Stimulated activated naive CD4-positive, alpha-beta T cell treated with Interleukin-2 at 50 U/mL for 16 hours (primary cell): ENCODE measurements around the gene MAN2A2.

ENCODE experiments used
- DNase-seq: peaks from one replicate; lab custom pipeline; 2025; lab: John Stamatoyannopoulos, UW

The MAN2A2 gene

GRCh38 chr15:90946941-90947576 is 44.0 kb downstream of the MAN2A2 start:
- DNase-seq: no peak

DNA sequence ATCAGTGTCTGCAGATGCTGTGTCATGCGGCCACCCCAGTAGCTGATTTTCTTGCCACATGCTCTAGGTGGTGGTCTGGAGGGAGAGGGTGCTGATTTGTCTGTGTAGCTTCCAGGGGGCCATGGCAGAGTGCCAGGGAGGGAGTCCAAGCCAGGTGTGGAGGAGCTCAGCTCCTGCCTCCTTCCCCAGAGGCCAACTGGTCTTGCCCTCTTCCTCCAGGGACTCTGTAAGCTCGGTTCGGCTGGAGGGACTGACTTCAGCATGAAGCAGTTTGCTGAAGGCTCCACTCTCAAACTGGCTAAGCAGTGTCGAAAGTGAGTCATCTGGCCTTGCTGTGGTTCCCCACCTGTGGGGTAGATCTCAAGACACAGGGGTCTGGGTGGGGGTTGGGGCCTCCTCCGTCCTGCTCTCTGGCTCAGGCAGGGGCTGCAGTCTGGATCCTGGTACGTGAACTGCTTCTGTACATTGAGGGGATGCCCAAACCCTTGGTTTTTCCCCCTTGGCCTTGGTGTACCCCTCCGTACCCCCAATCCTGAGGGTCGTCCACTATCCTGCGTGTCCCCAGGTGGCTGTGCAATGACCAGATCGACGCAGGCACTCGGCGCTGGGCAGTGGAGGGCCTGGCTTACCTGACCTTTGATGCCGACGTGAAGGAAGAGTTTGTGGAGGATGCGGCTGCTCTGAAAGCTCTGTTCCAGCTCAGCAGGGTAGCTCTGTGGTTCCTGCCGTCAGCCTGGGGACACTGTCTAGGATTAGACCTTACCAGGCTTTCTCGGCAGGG is 44.7 kb downstream of the MAN2A2 start:
- DNase-seq: no peak

DNA sequence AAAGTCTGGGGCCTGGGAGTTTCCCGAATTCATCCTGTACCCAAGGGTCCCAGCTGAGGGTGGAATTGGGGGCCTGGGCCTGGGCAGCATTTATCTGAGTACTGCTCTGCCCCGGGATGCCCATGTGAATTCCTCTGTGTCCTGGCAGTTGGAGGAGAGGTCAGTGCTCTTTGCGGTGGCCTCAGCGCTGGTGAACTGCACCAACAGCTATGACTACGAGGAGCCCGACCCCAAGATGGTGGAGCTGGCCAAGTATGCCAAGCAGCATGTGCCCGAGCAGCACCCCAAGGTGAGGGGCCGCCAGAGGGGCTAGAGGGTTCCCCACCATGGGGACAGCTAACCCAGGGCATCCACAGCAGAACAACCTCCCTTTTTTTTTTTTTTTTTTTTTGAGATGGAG is 45.4 kb downstream of the MAN2A2 start:
- DNase-seq: no peak

- DNase-seq: no peak
Observed at GRCh38 chr15:90949979-90950675, 47.0 kb downstream of the MAN2A2 start.

DNA sequence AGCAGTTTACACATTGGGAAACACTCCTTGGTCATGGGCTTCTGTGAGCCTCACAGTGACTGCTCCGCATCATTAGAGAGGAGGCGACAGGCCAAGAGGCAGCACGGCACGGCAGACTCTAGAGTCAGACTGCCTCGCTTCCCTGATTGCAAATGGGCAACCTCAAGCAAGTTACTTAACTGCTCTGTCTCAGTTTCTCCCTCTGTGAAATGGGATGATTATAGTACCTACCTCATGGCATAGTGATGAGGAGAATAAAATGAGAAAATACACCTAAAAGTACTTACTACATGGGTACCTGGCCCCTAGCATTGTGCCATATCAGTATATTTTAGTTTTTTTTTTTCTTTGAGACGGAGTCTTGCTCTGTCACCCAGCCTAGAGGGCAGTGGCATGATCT is 47.6 kb downstream of the MAN2A2 start:
- DNase-seq: no peak

DNA sequence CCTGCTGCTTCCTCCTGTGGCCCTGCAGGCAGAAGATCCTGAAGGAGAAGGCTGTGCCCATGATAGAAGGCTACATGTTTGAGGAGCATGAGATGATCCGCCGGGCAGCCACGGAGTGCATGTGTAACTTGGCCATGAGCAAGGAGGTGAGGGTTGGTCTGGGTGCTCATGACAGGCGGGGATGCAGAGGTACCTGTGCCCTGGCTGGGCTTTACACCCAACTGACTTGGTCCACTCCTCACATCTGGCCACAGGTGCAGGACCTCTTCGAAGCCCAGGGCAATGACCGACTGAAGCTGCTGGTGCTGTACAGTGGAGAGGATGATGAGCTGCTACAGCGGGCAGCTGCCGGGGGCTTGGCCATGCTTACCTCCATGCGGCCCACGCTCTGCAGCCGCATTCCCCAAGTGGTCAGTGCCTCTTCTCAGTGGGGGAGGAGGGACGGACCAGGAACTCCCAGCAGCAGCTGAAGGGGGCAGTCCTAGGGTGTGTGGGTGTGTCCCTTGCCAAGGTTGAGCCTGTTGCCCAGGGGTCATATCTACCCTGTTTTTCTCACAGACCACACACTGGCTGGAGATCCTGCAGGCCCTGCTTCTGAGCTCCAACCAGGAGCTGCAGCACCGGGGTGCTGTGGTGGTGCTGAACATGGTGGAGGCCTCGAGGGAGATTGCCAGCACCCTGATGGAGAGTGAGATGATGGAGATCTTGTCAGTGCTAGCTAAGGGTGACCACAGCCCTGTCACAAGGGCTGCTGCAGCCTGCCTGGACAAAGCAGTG is 50.0 kb downstream of the MAN2A2 start:
- no peak for DNase-seq

- DNase-seq: no peak
Observed at GRCh38 chr15:90953947-90954711, 51.0 kb downstream of the MAN2A2 start.

GRCh38 chr15:90954712-90955623 is 51.9 kb downstream of the MAN2A2 start, which contains the start of gene RCCD1:
RCCD1 (plus strand) TSS chr15:90954884; CDS start chr15:90956735, 1,851 bp downstream.
- peak; percentile 87 for DNase-seq

GRCh38 chr15:90955624-90956273 is 52.6 kb downstream of the MAN2A2 start:
- DNase-seq: no peak

DNA sequence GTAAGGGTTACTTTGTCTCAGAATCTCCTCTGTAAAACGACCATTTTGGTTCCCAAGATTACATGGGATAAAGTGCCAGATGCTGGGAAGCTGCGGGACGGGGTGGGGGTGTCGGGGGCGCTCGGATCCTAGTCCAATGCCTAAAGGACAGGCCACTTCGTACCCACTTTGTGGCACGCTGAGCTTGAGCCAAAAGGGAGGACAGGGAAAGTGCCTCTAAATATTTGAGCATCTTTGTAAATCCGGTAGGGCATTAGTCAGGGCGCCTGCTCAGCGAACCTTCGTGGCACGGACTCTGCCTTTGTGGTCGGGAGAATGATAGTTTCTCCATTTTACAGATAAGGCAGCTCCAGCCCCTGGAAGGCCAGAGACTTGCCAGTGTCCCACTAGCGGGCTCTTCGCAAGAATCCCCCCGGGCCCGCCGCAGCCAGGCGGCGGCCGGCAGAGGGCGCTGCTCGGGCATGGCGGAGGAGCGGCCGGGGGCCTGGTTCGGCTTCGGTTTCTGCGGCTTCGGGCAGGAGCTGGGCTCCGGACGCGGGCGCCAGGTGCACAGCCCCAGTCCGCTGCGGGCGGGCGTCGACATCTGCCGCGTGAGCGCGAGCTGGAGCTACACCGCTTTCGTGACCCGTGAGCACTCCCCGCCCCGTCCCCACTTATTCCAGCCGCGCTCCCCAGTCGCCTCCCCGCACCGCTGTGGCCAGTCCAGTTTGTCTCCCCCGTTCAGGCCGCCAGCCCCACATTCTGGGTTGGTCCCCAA is 53.4 kb downstream of the MAN2A2 start:
- DNase-seq: peak; percentile 44

DNA sequence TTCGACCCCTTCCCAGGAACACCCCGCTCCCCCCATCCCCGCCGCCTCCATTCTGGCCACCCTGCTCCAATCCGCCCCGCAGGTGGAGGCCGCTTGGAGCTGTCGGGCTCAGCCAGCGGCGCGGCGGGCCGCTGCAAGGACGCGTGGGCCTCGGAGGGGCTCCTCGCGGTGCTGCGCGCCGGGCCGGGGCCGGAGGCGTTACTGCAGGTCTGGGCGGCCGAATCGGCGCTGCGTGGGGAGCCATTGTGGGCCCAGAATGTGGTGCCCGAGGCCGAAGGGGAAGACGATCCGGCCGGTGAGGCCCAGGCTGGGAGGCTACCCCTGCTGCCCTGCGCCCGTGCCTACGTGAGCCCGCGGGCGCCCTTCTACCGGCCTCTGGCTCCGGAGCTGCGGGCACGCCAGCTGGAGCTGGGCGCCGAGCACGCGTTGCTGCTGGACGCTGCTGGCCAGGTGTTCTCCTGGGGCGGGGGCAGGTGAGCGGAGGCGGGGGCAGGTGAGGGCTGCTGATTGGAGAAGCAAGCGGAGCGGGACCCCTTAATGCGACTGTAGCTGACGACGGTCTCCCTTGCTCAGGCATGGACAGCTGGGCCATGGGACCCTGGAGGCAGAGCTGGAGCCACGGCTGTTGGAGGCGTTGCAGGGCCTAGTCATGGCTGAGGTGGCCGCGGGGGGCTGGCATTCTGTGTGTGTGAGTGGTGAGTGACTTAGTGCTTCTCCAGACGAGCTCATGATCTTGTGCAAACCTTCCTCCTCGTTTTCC is 54.1 kb downstream of the MAN2A2 start:
- DNase-seq: no peak

- no peak for DNase-seq
Observed at GRCh38 chr15:90957791-90958190, 54.7 kb downstream of the MAN2A2 start.

GRCh38 chr15:90959028-90959595 is 56.0 kb downstream of the MAN2A2 start:
- DNase-seq: no peak

GRCh38 chr15:90959894-90960293 is 56.8 kb downstream of the MAN2A2 start:
- no peak for DNase-seq

GRCh38 chr15:90960298-90961091 is 57.4 kb downstream of the MAN2A2 start:
- DNase-seq: no peak

DNA sequence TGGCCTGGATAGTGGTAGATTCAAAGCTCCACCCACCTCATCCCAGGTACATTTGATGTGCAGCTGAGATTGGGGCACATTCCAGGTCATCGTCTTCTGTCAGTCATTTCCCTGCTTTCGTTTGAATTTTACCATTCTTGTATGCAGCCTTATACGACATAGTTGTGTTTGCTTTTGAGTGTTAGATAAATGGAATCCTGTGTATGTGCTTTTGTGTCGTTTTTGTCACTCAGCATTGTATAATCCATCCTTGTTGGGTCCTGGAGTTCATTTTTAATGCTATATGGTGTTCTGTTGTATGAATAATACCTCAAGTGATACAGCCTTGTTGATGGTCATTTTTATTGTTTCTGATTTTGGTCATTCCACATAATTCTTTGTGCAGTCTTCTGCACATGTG is 58.9 kb downstream of the MAN2A2 start:
- no peak for DNase-seq

DNA sequence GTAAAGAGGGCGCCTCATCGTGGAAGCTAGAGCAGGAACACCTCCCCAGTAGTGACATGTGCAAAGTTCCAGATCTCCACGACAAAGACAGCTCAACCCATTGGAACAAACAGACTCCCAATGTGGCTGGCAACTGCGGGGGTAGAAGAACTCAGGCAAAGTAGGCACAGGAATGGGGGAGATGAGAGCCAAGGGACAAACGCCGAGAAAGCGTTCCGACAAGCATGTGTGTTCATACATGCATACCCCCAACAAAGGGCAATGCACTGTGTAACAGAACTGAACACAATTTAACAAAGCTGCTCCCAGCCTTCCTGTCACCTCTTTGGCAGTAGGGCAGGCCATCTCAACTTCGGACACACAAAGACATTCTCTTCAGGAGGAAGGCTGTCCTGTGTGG is 63.2 kb downstream of the MAN2A2 start:
- no peak for DNase-seq
